HG03520 (cell line): ENCODE results near the gene HGS.

Experiments
- ATAC-seq: cut with Tn5 transposase; IDR thresholded peaks from one replicate; pipeline ENCODE4 v1.9.1; 2021; ENCODE audit warnings: mild to moderate bottlenecking, moderate library complexity; ENCODE audit not compliant: unreplicated experiment

The HGS gene, protein sequence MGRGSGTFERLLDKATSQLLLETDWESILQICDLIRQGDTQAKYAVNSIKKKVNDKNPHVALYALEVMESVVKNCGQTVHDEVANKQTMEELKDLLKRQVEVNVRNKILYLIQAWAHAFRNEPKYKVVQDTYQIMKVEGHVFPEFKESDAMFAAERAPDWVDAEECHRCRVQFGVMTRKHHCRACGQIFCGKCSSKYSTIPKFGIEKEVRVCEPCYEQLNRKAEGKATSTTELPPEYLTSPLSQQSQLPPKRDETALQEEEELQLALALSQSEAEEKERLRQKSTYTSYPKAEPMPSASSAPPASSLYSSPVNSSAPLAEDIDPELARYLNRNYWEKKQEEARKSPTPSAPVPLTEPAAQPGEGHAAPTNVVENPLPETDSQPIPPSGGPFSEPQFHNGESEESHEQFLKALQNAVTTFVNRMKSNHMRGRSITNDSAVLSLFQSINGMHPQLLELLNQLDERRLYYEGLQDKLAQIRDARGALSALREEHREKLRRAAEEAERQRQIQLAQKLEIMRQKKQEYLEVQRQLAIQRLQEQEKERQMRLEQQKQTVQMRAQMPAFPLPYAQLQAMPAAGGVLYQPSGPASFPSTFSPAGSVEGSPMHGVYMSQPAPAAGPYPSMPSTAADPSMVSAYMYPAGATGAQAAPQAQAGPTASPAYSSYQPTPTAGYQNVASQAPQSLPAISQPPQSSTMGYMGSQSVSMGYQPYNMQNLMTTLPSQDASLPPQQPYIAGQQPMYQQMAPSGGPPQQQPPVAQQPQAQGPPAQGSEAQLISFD

DNA sequence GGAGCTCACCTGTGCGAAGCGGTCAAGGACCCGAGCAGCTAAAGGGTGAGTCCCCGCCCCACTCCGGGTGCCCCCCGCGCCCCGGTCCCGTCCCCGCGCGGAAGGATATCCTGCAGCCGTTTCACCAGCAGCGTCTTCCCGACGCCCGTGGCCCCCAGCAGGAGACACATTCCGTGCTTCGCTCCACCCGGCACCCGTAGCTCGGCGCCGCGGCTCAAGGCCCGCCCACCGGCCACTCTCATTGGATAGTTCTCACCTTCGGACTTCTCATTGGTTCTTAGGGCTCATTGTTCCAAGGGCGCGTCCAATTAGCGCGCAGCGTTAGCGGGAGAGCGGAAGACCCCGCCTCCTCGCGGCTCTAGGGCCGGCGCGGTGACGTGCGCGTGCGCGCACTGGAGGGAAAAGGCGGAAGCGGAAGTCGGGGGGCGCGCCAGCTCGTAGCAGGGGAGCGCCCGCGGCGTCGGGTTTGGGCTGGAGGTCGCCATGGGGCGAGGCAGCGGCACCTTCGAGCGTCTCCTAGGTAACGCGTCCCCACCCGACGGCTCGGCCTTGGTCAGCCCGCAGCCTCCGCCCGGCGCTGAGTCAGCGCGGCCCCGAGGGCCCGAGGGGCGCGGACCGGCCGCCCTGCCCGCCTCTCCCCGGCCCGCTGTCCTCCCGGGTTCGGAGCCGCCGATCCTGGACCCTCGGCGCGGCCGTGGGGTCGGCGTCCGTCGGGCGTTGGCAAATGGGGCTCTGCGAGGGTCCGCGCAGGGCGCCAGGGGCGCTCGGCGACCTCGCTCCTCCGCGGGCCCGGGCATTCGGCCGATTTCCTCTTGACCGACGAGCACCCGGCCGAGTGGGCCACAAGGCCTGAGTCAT lies at the start of gene HGS, which contains the start of gene ARL16:
HGS (plus strand) TSS at position 428 of the 858 bp plus-strand sequence; CDS start at position 484, 56 bp downstream.
ARL16 (minus strand) TSS at position 214 of the 858 bp plus-strand sequence; CDS start at position 170, 44 bp downstream.
- ATAC-seq: peak; percentile 89

DNA sequence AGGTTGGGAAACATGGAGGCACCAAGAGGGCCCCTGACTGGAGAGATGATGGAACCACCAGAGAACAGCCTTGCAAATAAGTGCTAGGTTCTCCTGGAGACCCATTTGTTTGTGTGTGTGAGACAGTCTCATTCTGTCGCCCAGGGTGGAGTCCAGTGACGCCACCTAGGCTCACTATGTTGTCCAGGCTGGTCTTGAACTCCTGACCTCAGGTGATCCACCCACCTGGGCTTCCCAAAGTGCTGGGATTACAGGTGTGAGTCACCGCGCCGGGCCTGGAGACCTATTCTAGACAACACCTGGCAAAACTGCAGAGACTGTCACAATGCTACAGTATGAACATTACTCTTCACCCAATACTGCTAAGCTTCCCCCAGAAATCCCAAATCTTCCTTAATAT lies 48.4 kb upstream of the HGS start:
- ATAC-seq: no peak

DNA sequence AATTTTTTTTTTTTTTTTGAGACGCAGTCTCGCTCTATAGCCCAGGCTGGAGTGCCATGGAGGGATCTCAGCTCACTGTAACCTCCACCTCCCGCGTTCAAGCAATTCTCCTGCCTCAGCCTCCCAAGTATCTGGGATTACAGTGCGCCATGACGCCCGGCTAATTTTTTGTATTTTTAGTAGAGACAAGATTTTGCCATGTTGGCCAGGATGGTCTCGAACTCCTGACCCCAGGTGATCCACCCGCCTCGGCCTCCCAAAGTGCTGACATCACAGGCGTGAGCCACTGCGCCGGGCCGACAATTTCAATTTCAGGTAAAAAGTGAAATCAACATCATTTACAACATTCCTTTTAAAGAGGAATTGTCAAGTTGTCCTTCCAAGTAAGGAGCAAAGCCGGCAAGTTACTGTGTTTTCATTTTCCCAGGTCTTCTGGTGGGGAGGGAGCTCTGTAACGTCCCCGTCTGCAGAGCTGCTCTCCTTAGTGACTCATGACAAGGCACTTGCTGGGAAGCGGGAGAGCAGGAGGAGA lies 47.8 kb upstream of the HGS start:
- no peak for ATAC-seq

DNA sequence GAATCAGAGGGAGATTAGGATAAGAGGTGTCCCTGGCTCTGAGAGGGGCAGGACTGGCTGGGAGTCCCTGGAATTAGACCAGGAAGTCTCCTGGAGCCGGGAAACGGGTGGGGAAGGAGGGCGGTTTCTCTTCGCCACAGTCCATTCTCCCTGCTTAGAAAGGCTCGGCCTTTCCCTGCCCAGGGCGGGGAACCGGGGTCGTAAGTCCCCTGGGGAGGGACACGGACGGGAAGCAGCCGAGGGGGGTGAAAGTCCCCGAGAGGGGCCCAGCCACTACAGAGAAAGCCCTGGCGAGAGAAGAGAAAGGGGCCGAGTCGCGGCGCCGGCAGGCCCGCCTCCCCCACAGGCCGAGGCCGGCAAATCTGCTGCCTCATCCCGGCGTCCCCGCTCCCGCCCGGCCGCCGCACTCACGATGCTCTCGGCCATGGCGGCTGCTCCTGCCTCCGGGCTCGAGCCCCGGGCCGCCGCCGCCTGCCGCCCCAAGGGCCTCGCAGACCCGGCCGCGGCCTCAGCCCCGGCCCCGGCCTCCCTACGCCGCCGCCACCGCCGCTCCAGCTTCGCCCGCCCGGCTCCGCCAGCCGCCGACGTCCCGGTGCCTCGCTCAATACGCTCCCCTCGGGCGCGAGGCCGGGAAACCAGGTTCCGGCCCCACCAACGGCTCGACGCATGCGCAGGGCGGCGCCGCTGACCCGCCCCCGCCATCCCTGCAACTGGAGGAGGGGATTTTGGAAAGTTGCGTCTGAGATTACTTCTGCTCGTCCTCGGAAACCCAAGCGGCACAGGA lies 47.1 kb upstream of the HGS start, which contains the start of the genes NPLOC4 and TSPAN10:
NPLOC4 (minus strand) TSS at position 608 of the 784 bp plus-strand sequence; CDS start at position 426, 182 bp downstream.
TSPAN10 (plus strand) TSS at position 692 of the 784 bp plus-strand sequence. CDS start 5,217 bp downstream, outside the sequence.
- peak; percentile 78 for ATAC-seq

DNA sequence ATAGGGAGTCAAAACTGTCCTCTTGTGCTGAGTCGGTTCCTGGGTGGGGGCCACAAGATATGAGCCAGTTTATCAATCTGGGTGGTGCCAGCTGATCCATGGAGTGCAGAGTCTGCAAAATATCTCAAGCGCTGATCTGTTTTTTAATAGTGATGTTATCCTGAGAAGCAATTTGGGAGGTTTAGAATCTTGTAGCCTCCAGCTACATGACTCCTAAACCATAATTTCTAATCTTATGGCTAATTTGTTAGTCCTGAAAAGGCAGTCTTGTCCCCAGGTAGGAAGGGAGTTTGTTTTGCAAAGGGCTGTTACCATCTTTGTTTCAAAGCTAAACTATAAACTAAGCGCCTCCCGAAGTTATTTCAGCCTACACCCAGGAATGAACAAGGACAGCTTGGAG lies 45.1 kb upstream of the HGS start:
- no peak for ATAC-seq

DNA sequence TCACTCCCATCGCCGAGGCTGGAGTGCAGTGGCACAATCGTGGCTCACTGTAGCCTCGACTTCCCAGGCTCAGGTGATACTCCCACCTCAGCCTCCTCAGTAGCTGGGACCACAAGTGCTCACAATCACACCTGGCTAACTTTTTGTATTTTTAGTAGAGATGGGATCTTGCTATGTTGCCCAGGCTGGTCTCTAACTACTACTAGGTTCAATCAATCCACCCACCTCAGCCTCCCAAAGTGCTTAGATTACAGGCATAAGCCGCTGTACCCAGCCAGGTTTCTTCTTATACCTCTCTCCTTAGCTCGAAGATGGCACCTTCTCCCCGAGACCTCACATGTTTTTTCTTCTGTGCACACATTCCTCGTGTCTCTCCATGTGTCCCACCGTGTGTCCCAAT lies 43.8 kb upstream of the HGS start:
- no peak for ATAC-seq

DNA sequence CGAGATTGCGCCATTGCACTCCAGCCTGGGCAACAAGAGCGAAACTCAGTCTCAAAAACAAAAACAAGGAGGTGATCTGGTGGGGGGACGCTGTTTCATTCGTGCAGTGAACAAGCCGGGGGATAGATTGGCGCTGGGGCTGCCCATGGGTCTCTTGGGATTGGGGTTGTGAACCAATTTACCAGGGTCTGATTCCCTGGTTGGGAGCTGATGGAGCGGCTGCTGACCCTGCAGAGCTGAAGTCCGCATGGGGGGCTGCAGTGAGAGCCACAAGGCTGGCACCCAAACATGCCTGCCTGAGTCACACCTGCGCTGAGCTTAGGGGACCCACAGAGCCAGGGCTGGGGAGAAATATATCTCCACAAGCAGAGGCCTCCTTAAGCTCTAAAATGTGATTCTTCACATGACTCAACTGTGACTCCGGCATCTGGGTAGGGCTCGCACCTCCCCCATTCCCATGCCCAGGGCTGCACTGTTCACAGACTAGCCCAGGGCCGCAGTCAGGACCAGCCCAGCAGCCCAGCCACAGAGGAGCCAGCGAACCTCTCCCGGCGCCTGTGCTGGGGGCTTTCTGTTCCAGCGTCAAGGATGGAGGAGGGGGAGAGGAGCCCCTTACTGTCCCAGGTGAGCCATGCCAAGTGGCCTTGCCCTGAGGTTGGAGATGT lies 41.9 kb upstream of the HGS start:
- no peak for ATAC-seq

DNA sequence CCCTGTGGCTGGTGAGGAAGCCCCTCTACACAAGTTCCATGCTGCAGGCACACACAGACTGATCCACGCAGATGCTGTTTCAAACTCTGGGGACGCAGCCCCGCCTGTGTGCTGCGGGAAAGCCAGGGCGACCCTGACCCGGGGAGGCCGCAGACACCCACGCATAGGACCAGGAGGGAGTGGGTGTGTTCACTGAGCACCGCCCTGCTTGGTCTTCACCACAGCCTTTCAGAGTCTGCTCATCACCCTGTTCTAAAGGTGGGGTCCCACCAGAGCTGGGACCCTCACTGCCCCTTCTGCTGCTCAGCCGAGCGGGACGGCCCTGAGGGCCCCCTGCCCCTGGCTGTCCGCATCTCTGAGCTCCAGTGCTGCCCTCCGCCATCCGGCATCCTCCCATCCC lies 39.3 kb upstream of the HGS start:
- ATAC-seq: no peak

DNA sequence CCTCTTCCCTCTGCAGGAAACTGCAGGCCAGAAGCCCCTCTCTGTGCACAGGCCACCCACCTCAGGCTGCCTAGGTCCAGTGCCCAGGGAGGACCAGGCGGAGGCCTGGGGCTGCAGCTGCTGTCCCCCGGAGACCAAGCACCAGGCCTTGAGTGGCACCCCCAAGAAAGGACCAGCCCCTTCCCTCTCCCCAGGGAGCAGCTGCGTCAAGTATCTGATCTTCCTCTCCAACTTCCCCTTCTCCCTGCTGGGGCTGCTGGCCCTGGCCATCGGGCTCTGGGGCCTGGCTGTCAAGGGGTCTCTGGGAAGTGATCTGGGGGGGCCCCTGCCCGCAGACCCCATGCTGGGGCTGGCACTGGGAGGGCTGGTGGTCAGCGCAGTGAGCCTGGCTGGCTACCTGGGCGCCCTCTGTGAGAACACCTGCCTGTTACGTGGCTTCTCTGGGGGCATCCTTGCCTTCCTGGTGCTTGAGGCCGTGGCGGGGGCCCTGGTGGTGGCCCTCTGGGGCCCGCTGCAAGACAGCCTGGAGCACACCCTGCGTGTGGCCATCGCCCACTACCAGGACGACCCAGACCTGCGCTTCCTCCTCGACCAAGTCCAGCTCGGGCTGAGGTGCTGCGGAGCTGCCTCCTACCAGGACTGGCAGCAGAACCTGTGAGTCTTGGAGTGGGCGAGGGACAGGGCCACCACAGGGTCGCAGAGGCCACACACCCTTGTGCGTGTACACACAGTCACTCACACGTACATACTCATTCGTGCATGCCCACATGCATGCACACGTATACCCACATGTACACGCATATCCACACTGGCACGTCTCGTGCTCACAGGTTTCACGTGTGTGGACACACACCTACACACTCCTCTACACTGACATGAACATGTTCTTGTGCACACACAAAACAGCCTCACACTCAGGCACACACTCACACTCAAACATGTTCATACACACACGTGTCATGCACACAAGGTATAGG lies 38.5 kb upstream of the HGS start:
- ATAC-seq: no peak

DNA sequence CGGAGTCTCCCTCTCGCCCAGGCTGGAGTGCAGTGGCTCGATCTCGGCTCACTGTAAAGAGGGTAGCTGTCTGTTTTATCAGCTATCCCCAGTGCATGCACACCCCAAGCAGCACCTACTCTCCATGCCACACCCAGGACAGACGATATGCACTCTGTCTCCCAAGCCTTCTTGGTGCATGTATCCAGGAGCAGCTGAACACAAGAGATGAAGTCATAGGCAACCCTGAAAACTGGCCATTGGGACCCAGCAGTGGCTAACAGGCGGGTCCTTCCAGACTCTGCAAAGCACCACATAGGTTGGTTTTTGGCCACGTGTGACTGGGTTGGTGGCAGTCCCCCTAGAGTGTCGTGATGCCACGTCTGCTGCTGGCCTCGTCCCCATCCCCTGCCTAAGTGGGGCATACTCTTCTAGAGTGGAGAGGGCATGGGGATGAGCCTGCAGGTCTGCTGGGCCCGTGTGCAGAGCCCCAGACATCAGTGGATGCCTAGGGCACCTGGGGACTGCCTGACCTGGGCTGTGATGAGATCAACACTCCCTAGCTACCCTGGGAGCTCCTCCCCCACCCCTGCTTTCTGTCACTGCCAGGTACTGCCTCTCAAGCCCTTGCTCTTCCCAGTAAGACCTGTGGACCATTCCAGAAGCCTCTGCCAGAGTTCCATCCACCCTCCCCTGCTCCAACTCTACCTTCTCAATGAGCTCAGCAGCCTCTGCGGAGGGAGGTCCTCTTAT lies 36.8 kb upstream of the HGS start:
- ATAC-seq: no peak

DNA sequence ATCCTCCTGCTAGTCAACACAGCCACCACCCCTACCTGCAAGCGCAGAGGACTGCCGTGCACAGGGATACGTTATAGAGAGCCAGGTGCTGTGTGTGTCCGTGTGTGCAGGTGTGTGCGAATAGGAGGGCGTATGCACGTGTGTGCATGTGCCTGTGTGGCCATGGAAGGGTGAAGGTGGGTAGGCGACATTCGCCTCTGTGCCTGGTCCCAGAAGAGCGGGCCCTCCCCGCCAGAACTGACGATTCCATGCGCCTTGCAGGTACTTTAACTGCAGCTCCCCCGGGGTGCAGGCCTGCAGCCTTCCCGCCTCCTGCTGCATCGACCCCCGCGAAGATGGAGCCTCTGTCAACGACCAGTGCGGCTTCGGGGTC lies 36.2 kb upstream of the HGS start:
- no peak for ATAC-seq

DNA sequence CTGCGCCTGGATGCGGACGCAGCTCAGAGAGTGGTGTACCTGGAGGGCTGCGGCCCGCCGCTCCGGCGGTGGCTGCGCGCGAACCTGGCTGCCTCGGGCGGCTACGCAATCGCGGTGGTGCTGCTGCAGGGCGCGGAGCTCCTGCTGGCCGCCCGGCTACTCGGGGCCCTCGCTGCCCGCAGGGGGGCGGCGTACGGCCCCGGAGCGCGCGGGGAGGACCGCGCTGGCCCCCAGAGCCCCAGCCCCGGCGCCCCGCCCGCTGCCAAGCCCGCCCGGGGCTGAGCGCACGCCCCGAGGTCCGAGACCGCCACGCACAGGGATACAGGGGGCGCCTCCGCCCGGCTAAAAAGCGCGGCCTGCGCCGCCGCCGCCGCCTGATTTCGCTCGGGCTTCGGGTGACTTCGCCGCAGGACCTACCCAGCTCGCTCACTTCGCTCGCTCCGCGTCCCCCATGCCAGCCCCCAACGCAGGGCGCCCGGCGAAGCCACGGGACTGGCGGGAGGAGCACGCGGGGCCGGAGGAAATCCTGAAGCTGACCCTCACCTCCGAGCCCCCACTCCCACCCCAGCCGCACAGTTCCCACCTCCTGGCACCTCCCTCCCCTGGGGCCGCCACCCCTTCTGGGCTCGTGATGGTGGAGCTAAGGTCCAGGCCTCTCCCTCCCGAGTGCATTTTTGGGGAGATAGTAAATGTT lies 35.7 kb upstream of the HGS start:
- ATAC-seq: no peak

DNA sequence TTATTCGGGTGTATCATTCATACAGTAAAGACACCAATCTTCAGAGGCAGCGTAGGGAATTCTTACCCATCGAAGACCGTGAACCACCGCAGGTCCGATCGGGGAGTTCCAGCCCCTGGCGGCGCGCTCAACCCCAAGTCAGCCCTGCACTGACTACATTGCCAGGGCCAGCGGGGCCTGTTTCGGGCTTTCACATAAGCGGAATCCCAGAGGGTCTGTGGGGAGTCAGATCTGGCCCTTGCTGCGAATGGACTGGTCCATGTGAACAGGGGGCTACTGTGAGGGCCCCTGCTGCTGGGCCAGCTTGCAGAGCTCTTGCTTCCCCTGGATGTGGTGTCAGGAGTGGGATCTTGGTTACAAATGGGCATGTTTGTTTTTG lies 35.1 kb upstream of the HGS start:
- no peak for ATAC-seq

DNA sequence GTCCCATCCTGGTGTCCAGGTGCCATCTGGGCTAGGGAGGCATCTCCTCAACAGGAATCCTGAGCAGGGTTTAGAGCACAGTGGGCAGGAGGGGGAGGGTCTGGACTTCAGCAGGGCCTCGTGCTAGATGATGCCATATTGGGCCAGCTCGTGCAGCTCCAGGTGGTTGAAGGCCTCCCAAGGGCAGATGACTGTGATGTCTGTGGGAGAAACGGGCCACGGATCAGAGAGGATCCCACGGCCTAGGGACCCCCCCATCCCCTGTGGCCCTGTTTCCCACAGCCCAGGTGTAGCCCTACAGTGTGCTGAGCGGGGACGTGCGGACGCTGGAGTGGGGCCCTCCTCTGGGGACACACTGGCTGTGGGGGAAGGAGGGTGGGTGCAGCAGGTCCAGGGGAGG lies 32.9 kb upstream of the HGS start:
- no peak for ATAC-seq

DNA sequence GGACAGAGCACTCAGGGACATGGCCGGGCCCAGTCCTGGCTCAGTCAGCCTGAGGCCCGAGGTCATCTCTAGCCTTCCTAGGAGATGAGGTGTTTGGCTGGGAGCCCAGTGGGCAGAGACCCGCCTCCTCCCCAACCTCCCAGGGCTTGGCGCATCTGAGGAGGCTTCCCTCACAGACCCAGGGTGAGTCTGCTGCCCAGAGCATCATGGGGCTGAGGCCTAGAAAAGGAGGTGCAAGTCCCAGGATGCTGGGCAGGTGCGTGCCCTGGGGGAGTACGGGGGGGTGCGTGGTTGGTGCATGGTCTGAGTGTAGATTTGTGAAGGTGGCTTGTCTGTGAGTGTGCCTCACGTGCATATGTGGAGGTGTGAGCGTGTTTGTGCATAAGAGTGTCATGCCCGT lies 32.1 kb upstream of the HGS start:
- ATAC-seq: no peak

DNA sequence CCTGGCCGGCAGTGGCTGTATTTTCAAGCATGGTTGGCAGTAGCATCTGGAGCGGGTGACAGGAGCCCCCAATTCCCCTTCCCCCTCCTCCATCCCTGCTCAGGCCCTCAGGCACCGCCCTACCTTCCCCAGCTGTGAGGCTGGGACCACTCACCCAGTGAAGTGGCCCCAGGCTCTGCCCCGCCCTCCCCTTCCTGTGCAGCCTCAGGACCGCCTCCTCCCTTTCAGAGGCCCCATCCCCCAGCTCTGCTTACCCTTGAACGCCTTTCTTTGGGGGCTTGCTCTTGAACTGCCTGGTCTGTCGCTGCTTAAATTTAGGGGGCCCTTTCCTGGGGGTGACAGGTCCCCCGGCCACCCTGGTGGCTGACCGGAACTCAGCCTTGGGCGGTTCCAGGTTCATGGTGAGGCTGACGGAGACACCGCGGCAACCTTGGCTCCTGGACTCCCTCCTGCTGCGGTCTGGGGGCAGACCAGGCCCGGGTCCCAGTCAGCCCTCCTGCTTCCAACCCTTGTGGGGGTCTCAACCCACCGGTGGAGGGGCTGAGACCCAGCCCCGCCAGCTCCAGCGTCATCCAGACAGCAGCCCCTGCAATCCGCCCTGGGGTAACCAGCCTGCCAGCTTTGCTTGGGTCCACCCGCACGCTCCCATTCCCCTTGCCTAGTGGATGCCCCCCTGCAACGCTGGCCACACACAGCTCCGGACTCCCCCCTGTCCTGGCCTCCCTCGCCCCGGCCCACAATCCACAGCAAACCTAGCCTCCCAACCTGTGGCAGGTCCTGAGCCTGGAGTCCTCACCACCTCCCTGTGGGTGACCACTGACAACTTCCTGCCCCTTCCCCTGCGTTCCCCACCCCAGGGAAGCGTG lies 30.7 kb upstream of the HGS start:
- no peak for ATAC-seq
